MM.1S (cell line): ENCODE measurements around the gene PLEKHA7.

ENCODE experiments used
- DNase-seq: peaks from one replicate; pipeline ENCODE4 v3.0.0-alpha.2; 2015
- H2AFZ ChIP-seq: fragments of 300-600 bp; sonication (generic); 2 replicates; pipeline ENCODE4 v1.6.0; 2016; ENCODE audit warnings: antibody characterized with exemption, low read length
- H3F3A ChIP-seq: fragments of 300-600 bp; sonication (generic); 2 replicates; pipeline ENCODE4 v1.6.1; 2016; ENCODE audit warnings: mild to moderate bottlenecking, antibody characterized with exemption, low read length, moderate library complexity, mixed read lengths; ENCODE audit not compliant: insufficient read depth
- H3K27ac ChIP-seq: fragments of 300-600 bp; sonication (generic); 2 replicates; pipeline ENCODE4 v1.5.1; 2016; ENCODE audit warnings: mild to moderate bottlenecking, low read length
- H3K27me3 ChIP-seq: fragments of 300-600 bp; sonication (generic); replicated peaks from 2 replicates; pipeline ENCODE4 v1.6.0; 2016; ENCODE audit warnings: low read length; ENCODE audit not compliant: insufficient read depth
- H3K36me3 ChIP-seq: fragments of 300-600 bp; sonication (generic); replicated peaks from 2 replicates; pipeline ENCODE4 v1.6.1; 2016; ENCODE audit warnings: mild to moderate bottlenecking, low read length, mixed read lengths; ENCODE audit not compliant: insufficient read depth
- H3K4me1 ChIP-seq: fragments of 300-600 bp; sonication (generic); 2 replicates; pipeline ENCODE4 v1.6.1; 2016; ENCODE audit warnings: low read length, mixed read lengths
- H3K4me2 ChIP-seq: fragments of 300-600 bp; sonication (generic); 2 replicates; pipeline ENCODE4 v1.6.0; 2016; ENCODE audit warnings: low read depth, low read length
- H3K4me3 ChIP-seq: fragments of 300-600 bp; sonication (generic); 2 replicates; pipeline ENCODE4 v1.5.1; 2016; ENCODE audit warnings: low read length, mixed read lengths
- H3K79me2 ChIP-seq: fragments of 300-600 bp; sonication (generic); 2 replicates; pipeline ENCODE4 v1.6.1; 2016; ENCODE audit warnings: mixed run types, low read length, mixed read lengths
- H3K9ac ChIP-seq: fragments of 300-600 bp; sonication (generic); 2 replicates; pipeline ENCODE4 v1.6.1; 2016; ENCODE audit warnings: low read length, mixed read lengths
- H3K9me2 ChIP-seq: fragments of 300-600 bp; sonication (generic); replicated peaks from 2 replicates; pipeline ENCODE4 v1.6.1; 2016; ENCODE audit warnings: mild to moderate bottlenecking, low read length, mixed read lengths; ENCODE audit not compliant: insufficient read depth
- H3K9me3 ChIP-seq: fragments of 300-600 bp; sonication (generic); replicated peaks from 2 replicates; pipeline ENCODE4 v1.6.1; 2016; ENCODE audit warnings: mild to moderate bottlenecking, low read length, mixed read lengths; ENCODE audit not compliant: insufficient read depth
- H4K20me1 ChIP-seq: fragments of 300-600 bp; sonication (generic); 2 replicates; pipeline ENCODE4 v1.6.1; 2016; ENCODE audit warnings: mild to moderate bottlenecking, low read length, moderate library complexity, mixed read lengths; ENCODE audit not compliant: insufficient read depth
- EZH2 ChIP-seq: fragments of 300-600 bp; sonication (generic); optimal IDR thresholded peaks from 2 replicates; pipeline ENCODE3; 2017; ENCODE audit warnings: low read depth, mild to moderate bottlenecking, antibody characterized with exemption, low read length, mixed read lengths
- EZH2phosphoT487 ChIP-seq: fragments of 300-600 bp; sonication (generic); IDR thresholded peaks from 2 replicates; pipeline ENCODE4 v1.6.1; 2018; ENCODE audit warnings: antibody characterized with exemption, low read length
- TF ChIP-seq, protein P1 (sequence below): fragments of 300-600 bp; sonication (generic); IDR thresholded peaks from 2 replicates; pipeline ENCODE4 v1.5.1; 2016; ENCODE audit warnings: antibody characterized with exemption, low read length, mixed read lengths

Gene PLEKHA7

DNA sequence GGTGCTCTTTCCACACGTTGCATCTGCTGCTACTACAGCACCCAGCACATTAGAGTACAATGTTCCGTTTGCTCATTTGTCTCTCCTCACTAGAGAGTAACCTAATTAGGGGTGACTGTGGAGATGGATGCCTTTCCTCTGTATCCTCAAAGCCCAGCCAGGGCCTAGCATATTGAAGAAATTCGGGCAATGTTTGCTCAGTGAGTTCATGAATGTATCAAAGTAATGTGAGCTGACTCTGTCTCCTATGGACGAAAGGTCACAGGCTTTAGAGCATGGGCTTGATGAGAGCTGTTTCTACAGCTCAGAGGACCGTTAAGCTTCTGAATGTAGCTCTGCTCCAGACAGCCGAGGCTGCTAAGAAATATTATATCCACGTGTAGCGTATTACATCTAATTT lies 208.3 kb downstream of the PLEKHA7 start:
- Histone ChIP-seq H3K9me2 (no peaks in the 10 kb centered on the region), H3K27me3 (no peaks in the 10 kb centered on the region), H2AFZ (no peak overlapping the region), H3K4me2 (no peak overlapping the region), H3F3A (no peaks in the 10 kb centered on the region), H4K20me1 (no peaks in the 10 kb centered on the region), H3K9me3 (no peaks in the 10 kb centered on the region), H3K4me3 (no peak overlapping the region), H3K4me1 (no peaks in the 10 kb centered on the region), H3K36me3 (no peaks in the 10 kb centered on the region), H3K79me2 (no peaks in the 10 kb centered on the region), H3K27ac (no peak overlapping the region), H3K9ac (no peak overlapping the region)
- TF ChIP-seq EZH2 = no peak
- TF ChIP-seq EZH2phosphoT487 = no peak
- TF ChIP-seq, protein P1, sequence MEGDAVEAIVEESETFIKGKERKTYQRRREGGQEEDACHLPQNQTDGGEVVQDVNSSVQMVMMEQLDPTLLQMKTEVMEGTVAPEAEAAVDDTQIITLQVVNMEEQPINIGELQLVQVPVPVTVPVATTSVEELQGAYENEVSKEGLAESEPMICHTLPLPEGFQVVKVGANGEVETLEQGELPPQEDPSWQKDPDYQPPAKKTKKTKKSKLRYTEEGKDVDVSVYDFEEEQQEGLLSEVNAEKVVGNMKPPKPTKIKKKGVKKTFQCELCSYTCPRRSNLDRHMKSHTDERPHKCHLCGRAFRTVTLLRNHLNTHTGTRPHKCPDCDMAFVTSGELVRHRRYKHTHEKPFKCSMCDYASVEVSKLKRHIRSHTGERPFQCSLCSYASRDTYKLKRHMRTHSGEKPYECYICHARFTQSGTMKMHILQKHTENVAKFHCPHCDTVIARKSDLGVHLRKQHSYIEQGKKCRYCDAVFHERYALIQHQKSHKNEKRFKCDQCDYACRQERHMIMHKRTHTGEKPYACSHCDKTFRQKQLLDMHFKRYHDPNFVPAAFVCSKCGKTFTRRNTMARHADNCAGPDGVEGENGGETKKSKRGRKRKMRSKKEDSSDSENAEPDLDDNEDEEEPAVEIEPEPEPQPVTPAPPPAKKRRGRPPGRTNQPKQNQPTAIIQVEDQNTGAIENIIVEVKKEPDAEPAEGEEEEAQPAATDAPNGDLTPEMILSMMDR = no peak
- DNase-seq = no peak

DNA sequence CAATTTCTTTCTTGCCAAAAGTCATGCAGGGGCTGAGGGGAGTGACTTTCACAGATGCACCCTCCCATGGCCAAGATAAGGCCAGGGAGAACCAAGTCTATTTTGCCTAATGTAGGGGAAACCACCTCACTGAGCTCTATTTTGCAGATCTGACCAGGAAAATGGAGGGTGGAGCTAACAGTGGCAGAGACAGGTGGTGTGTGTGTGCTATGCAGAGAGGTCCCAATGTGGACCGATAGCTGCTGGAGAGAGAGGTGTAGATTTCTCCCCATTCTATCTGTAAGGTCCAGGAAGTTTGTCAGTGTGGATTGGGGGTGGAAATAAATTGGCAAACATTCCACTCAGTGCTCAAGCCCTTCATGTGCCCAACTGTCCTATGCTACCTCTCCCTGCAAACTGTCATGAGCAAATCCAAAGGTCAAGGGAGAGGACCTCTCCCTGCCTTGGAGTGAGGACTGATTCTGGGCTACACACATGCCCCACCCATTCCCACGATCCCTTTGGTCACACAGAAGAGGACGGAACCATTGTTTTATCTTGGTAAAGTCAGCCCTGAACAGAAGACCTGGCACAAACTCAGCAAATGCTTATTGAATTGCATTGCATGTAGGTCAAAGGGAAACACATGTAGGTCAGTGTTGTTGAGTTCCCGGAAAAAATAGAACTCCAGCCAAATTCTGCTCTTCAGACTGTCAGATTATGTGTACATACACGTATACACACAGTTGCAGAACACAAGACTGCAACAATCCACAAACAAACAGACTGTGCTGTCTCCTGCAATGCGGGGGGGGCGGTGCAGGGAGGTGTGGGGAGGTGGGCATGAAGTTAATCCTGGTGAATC lies 209.9 kb downstream of the PLEKHA7 start:
- no peak for DNase-seq
- TF ChIP-seq EZH2 = no peak
- no peak for TF ChIP-seq EZH2phosphoT487
- no peak overlapping the region for H2AFZ ChIP-seq

DNA sequence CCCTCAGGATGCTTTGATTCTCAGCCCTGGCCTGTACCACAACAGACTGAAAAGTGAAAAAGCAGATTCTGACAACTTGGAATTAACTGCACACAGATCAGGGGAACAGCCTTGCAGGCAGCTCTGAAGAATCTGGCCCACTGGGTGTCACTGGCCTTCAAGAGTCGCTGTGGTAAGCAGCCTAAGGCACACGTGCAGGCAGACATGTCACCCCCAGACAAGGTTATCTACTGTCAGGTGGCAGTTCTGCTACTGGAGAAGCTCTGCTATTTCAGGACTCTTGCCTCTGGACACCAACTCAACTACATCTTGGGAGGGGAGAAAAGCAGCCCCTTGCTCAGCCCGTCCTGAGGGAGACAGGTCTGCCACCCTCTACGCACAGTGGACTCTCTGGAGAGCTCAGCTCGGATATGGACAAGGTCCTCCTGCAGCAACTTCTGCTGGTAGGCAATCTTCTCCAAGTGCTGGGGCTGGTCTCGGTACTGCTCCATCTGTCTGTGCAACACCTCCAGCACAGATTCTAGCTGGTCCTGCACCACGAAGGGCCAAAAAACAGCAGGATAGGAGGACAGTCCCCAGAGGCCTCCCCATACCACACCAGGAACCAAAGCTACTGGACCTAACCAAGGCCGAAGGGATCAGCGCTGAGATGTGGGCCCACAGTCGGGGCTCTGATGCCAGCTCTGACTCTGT lies 212.8 kb downstream of the PLEKHA7 start:
- Histone ChIP-seq H3K9me2 (no peaks in the 10 kb centered on the region), H3K4me3 (no peak overlapping the region), H4K20me1 (no peaks in the 10 kb centered on the region), H3K27me3 (no peaks in the 10 kb centered on the region), H3K4me1 (no peaks in the 10 kb centered on the region), H3K27ac (no peak overlapping the region), H3K79me2 (no peaks in the 10 kb centered on the region), H3K9me3 (no peaks in the 10 kb centered on the region), H3K9ac (no peak overlapping the region), H2AFZ (no peak overlapping the region), H3F3A (no peaks in the 10 kb centered on the region), H3K36me3 (no peaks in the 10 kb centered on the region), H3K4me2 (no peak overlapping the region)
- DNase-seq = no peak
- TF ChIP-seq, protein P1 = no peak
- TF ChIP-seq EZH2 (no peak), EZH2phosphoT487 (no peak)

More for the DNA sequence above, 209.9 kb downstream of the PLEKHA7 start:
- no peaks in the 10 kb centered on the region for H3K36me3 ChIP-seq
- H3K4me2 ChIP-seq = no peak overlapping the region
- no peaks in the 10 kb centered on the region for H3K9me2 ChIP-seq
- H3K9ac ChIP-seq = no peak overlapping the region
- H3K27ac ChIP-seq = no peak overlapping the region
- H3K4me3 ChIP-seq = no peak overlapping the region
- H3K4me1 ChIP-seq = no peaks in the 10 kb centered on the region
- no peaks in the 10 kb centered on the region for H3F3A ChIP-seq
- no peaks in the 10 kb centered on the region for H3K79me2 ChIP-seq
- no peaks in the 10 kb centered on the region for H3K9me3 ChIP-seq
- no peaks in the 10 kb centered on the region for H3K27me3 ChIP-seq
- H4K20me1 ChIP-seq = no peaks in the 10 kb centered on the region

DNA sequence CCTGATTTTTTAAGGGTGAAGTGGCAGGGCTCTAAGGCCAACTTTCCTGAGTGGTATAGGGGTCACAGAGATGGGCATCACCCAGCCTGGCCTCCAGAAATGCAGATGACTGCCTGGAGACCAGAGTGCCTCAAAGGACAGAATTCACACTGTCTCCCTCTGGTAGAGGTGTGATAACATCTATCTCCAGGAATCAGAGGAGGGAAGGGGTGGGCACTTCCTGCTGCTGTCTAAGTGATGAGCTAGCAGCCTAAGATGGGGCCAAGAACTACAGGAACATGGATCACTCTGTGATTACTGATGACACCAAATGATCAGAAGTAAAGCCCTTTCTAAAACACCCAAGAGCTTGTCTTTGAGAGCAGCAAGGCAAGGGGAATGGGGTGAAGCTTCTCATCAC lies 213.8 kb downstream of the PLEKHA7 start:
- H3K27ac ChIP-seq = no peak overlapping the region
- no peaks in the 10 kb centered on the region for H3K27me3 ChIP-seq
- no peaks in the 10 kb centered on the region for H3K4me1 ChIP-seq
- no peaks in the 10 kb centered on the region for H3K9me3 ChIP-seq
- H3K79me2 ChIP-seq = no peaks in the 10 kb centered on the region
- no peaks in the 10 kb centered on the region for H4K20me1 ChIP-seq
- H3K36me3 ChIP-seq = no peaks in the 10 kb centered on the region
- no peak overlapping the region for H2AFZ ChIP-seq
- H3K9me2 ChIP-seq = no peaks in the 10 kb centered on the region
- DNase-seq = no peak
- no peak overlapping the region for H3K9ac ChIP-seq
- no peak for TF ChIP-seq EZH2
- TF ChIP-seq EZH2phosphoT487 = no peak
- TF ChIP-seq, protein P1 = no peak
- H3K4me2 ChIP-seq = no peak overlapping the region
- no peaks in the 10 kb centered on the region for H3F3A ChIP-seq
- no peak overlapping the region for H3K4me3 ChIP-seq
